K562 (cell line): ENCODE measurements around the gene TREM1. TPM values are rescaled to one million over a fixed set of nuclear protein-coding genes. Genes with fewer than 3 reads are reported as not detected.
A peak's percentile ranks its signal among the peaks of the same experiment; 100 is the strongest.

Experiments used
- ATAC-seq: fragments of 200-7000 bp; cut with Tn5 transposase; 3 replicates; pipeline ENCODE4 v1.9.1; 2020; ENCODE audit warnings: moderate library complexity
- BruUV-seq: library from RNA; stranded (reverse); fragments of 400-500 nt; replicated peaks from 2 replicates; lab custom pipeline; 2021; lab: Mats Ljungman, UMichigan
- CTCF ChIA-PET: fragments of 300-600 bp; formaldehyde crosslinking; extraction: SDS; loops from one replicate; lab custom pipeline; 2021; ENCODE audit warnings: low intra/inter-chr PET ratio; lab: Yijun Ruan, JAX
- POLR2A ChIA-PET: fragments of 300-600, 350-650 bp; sonication (Branson Sonifier 250); formaldehyde crosslinking; extraction: SDS; loops from one replicate; lab custom pipeline; 2021; ENCODE audit warnings: antibody characterized with exemption, inconsistent platforms; lab: Yijun Ruan, JAX
- DNase-seq, 4 experiments: peaks; one replicate each; pipeline versions ENCODE4 v3.0.0 to v3.0.0-alpha.2; 2011 to 2018; ENCODE audit warnings: low spot score in 3 of 4, mixed read lengths in 3 of 4; ENCODE audit errors: extremely low read depth in 1 of 4
- FAIRE-seq: peaks from 2 replicates; lab custom pipeline; 2011; peaks lifted over from hg19 to GRCh38; lab: Jason Lieb, UNC
- H2AFZ ChIP-seq: 2 replicates; pipeline ENCODE4 v1.6.0; 2011; ENCODE audit warnings: low read depth, low read length, control low read depth, inconsistent platforms
- H3K27ac ChIP-seq: fragments of 200-600 bp; 3 replicates; pipeline ENCODE4 v1.8.0; 2011; ENCODE audit warnings: low read depth, mild to moderate bottlenecking, control low read depth, inconsistent platforms, low read length, moderate library complexity, mixed read lengths; ENCODE audit errors: extremely low read depth
- H3K27me3 ChIP-seq, 2 experiments: fragments of 300-600 bp in 1 of 2; 2 replicates in 1 of 2; 3 replicates in 1 of 2; pipeline versions ENCODE4 v1.6.0 to v1.8.0; 2011; ENCODE audit warnings: inconsistent platforms in 2 of 2, low read length in 2 of 2, mild to moderate bottlenecking in 1 of 2, mixed read lengths in 1 of 2, moderate library complexity in 1 of 2; ENCODE audit not compliant: control insufficient read depth in 2 of 2, insufficient read depth in 2 of 2
- H3K36me3 ChIP-seq: fragments of 300-600 bp; 3 replicates; pipeline ENCODE4 v1.8.0; 2011; ENCODE audit warnings: mild to moderate bottlenecking, low read length, inconsistent platforms; ENCODE audit not compliant: control insufficient read depth, insufficient read depth
- H3K4me1 ChIP-seq, 2 experiments: fragments of 200-600 bp in 1 of 2; replicated peaks in 1 of 2; 2 replicates in 1 of 2; 3 replicates in 1 of 2; pipeline versions ENCODE4 v1.5.1 to v1.8.0; 2011; ENCODE audit warnings: inconsistent platforms in 2 of 2, low read length in 2 of 2, mild to moderate bottlenecking in 1 of 2, mixed read lengths in 1 of 2, moderate library complexity in 1 of 2; ENCODE audit not compliant: control insufficient read depth in 2 of 2, insufficient read depth in 2 of 2
- H3K4me2 ChIP-seq: 2 replicates; pipeline ENCODE4 v1.6.1; 2011; ENCODE audit warnings: low read length, control low read depth, inconsistent platforms, mixed read lengths; ENCODE audit not compliant: insufficient read depth
- H3K4me3 ChIP-seq: fragments of 200-600 bp; sonication (generic), shearing (Covaris generic); 2 replicates; pipeline ENCODE4 v1.5.1; 2016; ENCODE audit warnings: control low read depth, inconsistent platforms
- H3K79me2 ChIP-seq: fragments of 200-600 bp; 3 replicates; pipeline ENCODE4 v1.8.0; 2011; ENCODE audit warnings: low read length, inconsistent platforms; ENCODE audit not compliant: control insufficient read depth, insufficient read depth
- H3K9ac ChIP-seq, 2 experiments: 2 replicates each; pipeline versions ENCODE4 v1.6.0 to v1.6.1; 2011; ENCODE audit warnings: low read depth in 2 of 2, low read length in 2 of 2, control low read depth in 1 of 2, inconsistent platforms in 1 of 2, mild to moderate bottlenecking in 1 of 2, mixed read lengths in 1 of 2; ENCODE audit not compliant: insufficient read depth in 1 of 2
- H3K9me1 ChIP-seq: one replicate; pipeline ENCODE4 v1.6.0; 2011; ENCODE audit warnings: inconsistent platforms, mild to moderate bottlenecking, low read length, moderate library complexity; ENCODE audit not compliant: control insufficient read depth, insufficient read depth
- H3K9me3 ChIP-seq: replicated peaks from 2 replicates; pipeline ENCODE4 v1.5.1; 2011; ENCODE audit warnings: low read depth, low read length, inconsistent platforms; ENCODE audit not compliant: control insufficient read depth, insufficient read depth
- H4K20me1 ChIP-seq: replicated peaks from 2 replicates; pipeline ENCODE4 v1.6.1; 2011; ENCODE audit warnings: low read length, inconsistent platforms, mixed read lengths; ENCODE audit not compliant: control insufficient read depth, insufficient read depth
- CBX2 ChIP-seq: fragments of 200-600 bp; sonication (generic); IDR thresholded peaks from one replicate; pipeline ENCODE4 v1.6.1; 2012; ENCODE audit warnings: mild to moderate bottlenecking, low read length, inconsistent platforms; ENCODE audit not compliant: insufficient read depth, poor library complexity, severe bottlenecking
- GMEB1 ChIP-seq: fragments of 250-450 bp; sonication (Bioruptor Pico); IDR thresholded peaks from 2 replicates; pipeline ENCODE4 v1.4.0; 2020; ENCODE audit warnings: mild to moderate bottlenecking
- ZNF277 ChIP-seq: fragments of 250-450 bp; sonication (Bioruptor Pico); IDR thresholded peaks from 2 replicates; pipeline ENCODE4 v1.8.0; 2022; ENCODE audit warnings: inconsistent platforms, mild to moderate bottlenecking, moderate library complexity, borderline replicate concordance
- WGBS: fragments of 100-300 bp; shearing (Covaris generic); methylation state at CpG from one replicate; pipeline ENCODE4 v1.1.6; 2016; ENCODE audit warnings: low coverage, mixed read lengths; ENCODE audit not compliant: insufficient coverage; ENCODE audit errors: missing lambda C conversion rate; 5-methylcytosine and 5-hydroxymethylcytosine counted together
- in situ Hi-C: fragments of 300-500 bp; cut with MboI; formaldehyde crosslinking; loops from 4 replicates; pipeline ENCODE4 v1.15.0; 2018; ENCODE audit warnings: inconsistent platforms, mixed read lengths
- intact Hi-C: fragments of 100-400 bp; cut with micrococcal nuclease; formaldehyde crosslinking; loops from 2 replicates; pipeline ENCODE4 v1.14.2; 2022
- polyA plus RNA-seq, 8 experiments: library from polyadenylated mRNA; depleted of rRNA in 4 of 8; stranded (reverse) in 5 of 8; unstranded in 3 of 8; fragments of >200 nt; fragmentation: Nextera tagmentation in 2 of 8; fragmentation: Illumina TruSeq in 1 of 8; extraction: Ambion mirVana in 2 of 8; extraction: Trizol in 1 of 8; gene quantifications; 2 replicates each; pipeline versions ENCODE4 v1.2.1 to v1.2.3, GENCODE V29; 2011 to 2014; ENCODE audit warnings: inconsistent platforms in 1 of 8, missing spikeins in 1 of 8
- total RNA-seq, 7 experiments: library from RNA; depleted of rRNA in 6 of 7; stranded (reverse); fragments of >200 nt in 6 of 7; fragmentation: Illumina TruSeq in 2 of 7; extraction: Trizol in 2 of 7; gene quantifications; 2 replicates each; pipeline versions ENCODE4 v1.2.1 to v1.2.3, GENCODE V29; 2011 to 2021; ENCODE audit warnings: low replicate concordance in 1 of 7

The TREM1 gene
- total and polyA plus RNA-seq, 9 of the 15 experiments (the other 6 are each of a cell fraction or from before 2014, with no cell fraction given), result not detected

DNA sequence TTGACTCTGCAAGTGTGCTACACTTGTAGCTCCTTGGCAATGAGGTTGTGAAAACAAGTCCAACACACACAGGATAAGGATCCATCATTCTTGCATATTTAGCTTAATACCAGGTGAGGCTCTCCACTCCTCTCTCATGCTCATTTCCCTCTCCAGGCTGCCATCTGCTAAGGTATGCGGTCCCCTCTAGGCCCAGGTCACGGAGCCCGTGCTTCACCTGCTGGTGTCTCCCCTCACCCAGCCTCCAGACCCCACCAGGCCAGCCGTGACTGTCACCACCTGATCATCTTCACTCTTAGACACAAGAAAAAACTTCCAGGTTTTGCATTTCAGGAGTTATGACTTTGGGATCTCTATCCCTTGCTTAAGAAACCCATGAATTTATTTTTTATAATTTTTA lies 34.7 kb upstream of the TREM1 start:
- Histone ChIP-seq H3K4me1 (peaks cover 8 to 29% of the 10 kb centered on the region in 2 experiments; a peak in 4 of 5 replicates), H3K36me3 (no peaks in the 10 kb centered on the region), H3K27ac (no peak overlapping the region), H3K9me3 (no peaks in the 10 kb centered on the region), H3K4me3 (no peak overlapping the region), H3K4me2 (no peak overlapping the region), H3K9me1 (no peaks in the 10 kb centered on the region), H3K79me2 (no peaks in the 10 kb centered on the region), H3K27me3 (no peaks in the 10 kb centered on the region), H2AFZ (peak overlapping the region; percentile 50), H4K20me1 (no peaks in the 10 kb centered on the region), H3K9ac (no peak overlapping the region)
- no peak for TF ChIP-seq ZNF277 (CRISPR knock-in tag)
- TF ChIP-seq CBX2, result peak; percentile 1
- TF ChIP-seq GMEB1 (CRISPR knock-in tag), result no peak
- FAIRE-seq (no peak), DNase-seq (no peak), ATAC-seq (no peak)
- WGBS, result 42% methylated on average over 4 of the region's 4 CpGs
- in situ Hi-C loops, result no loop called here
- no TSS peak for BruUV-seq
- CTCF ChIA-PET, result no interaction called here
- intact Hi-C loops, result no loop called here
- POLR2A ChIA-PET, result interaction anchor here (0.5 to 2.9 kb wide), 5 partner anchors 11 to 399 kb away, joined by 3 to 16 read pairs (median 3); no protein-coding TSS in a partner anchor
